Activated CD4-positive, alpha-beta T cell treated with anti-CD3 and anti-CD28 coated beads, Interleukin-2, Interleukin-4, amounts not matched to agents 100 ng/mL and 50 ng/mL, durations not matched to agents 16 hours and 8 hours (primary cell): ENCODE measurements around the gene FLNC.

Source experiments
- DNase-seq: peaks from one replicate; pipeline ENCODE4 v3.0.0-alpha.2; 2020; ENCODE audit warnings: low spot score

The FLNC gene, protein sequence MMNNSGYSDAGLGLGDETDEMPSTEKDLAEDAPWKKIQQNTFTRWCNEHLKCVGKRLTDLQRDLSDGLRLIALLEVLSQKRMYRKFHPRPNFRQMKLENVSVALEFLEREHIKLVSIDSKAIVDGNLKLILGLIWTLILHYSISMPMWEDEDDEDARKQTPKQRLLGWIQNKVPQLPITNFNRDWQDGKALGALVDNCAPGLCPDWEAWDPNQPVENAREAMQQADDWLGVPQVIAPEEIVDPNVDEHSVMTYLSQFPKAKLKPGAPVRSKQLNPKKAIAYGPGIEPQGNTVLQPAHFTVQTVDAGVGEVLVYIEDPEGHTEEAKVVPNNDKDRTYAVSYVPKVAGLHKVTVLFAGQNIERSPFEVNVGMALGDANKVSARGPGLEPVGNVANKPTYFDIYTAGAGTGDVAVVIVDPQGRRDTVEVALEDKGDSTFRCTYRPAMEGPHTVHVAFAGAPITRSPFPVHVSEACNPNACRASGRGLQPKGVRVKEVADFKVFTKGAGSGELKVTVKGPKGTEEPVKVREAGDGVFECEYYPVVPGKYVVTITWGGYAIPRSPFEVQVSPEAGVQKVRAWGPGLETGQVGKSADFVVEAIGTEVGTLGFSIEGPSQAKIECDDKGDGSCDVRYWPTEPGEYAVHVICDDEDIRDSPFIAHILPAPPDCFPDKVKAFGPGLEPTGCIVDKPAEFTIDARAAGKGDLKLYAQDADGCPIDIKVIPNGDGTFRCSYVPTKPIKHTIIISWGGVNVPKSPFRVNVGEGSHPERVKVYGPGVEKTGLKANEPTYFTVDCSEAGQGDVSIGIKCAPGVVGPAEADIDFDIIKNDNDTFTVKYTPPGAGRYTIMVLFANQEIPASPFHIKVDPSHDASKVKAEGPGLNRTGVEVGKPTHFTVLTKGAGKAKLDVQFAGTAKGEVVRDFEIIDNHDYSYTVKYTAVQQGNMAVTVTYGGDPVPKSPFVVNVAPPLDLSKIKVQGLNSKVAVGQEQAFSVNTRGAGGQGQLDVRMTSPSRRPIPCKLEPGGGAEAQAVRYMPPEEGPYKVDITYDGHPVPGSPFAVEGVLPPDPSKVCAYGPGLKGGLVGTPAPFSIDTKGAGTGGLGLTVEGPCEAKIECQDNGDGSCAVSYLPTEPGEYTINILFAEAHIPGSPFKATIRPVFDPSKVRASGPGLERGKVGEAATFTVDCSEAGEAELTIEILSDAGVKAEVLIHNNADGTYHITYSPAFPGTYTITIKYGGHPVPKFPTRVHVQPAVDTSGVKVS (N-terminal part only)

DNA sequence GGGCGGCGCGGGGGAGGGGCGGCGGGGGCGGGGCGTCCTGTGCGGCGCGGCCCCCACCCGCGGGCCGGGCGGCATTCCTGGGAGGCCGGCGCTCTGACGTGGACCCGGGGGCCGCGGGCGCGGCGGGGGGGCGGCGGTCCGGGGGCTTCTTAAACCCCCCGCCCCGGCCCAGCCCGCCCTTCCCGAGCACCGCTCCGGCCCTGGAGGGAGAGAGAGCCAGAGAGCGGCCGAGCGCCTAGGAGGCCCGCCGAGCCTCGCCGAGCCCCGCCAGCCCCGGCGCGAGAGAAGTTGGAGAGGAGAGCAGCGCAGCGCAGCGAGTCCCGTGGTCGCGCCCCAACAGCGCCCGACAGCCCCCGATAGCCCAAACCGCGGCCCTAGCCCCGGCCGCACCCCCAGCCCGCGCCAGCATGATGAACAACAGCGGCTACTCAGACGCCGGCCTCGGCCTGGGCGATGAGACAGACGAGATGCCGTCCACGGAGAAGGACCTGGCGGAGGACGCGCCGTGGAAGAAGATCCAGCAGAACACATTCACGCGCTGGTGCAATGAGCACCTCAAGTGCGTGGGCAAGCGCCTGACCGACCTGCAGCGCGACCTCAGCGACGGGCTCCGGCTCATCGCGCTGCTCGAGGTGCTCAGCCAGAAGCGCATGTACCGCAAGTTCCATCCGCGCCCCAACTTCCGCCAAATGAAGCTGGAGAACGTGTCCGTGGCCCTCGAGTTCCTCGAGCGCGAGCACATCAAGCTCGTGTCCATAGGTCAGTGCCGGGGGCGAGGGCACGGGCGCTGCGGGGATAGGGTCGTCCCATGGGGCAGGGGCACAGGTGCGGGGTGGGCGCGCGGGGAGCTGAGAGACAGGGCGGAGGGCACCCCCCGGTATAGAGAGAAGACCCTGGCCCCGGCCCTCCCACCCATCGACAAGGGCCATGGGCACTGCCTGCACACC is at the start of gene FLNC:
Gene FLNC (plus strand): TSS at position 176 of the 947 bp plus-strand sequence. CDS start 232 bp downstream, at position 408.
- DNase-seq = no peak

DNA sequence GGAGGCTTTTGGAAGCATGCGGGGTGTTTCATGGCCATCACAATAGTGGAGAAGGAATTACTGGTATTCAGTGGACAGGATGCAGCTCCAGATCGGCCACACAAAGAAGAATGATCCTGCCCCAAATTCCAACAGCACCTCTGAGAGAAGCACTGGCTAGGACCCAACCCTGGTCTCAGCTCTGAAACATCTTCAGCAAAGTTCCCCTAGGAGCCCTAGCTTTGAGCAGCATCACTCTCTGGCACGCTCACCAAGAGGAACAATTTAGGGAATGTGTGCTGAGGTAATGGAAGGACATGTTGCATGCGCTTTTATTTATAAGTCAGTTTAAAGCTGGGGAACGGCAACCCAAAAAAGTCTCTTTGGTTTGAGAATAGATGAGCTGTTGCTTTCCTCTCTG is 49.1 kb upstream of the FLNC start:
- DNase-seq = no peak

DNA sequence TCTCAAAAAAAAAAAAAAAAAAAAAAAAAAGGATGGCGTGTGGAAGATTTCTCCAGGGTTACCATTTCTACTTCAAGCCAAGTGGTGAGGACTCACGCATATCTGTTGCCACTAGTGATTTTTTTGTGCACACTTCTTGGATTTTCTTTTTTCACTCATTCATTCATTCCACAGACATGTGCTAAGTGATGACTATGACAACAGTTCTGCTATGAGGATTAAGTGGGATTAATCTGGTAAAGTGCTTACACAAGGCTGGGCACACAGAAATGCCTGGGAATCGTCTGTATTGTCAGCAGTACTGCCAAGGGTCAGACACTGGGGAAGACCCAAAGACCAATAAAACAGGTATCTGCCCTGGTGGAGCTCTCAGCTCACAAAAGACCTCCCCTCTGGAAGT is 48.4 kb upstream of the FLNC start:
- no peak for DNase-seq

DNA sequence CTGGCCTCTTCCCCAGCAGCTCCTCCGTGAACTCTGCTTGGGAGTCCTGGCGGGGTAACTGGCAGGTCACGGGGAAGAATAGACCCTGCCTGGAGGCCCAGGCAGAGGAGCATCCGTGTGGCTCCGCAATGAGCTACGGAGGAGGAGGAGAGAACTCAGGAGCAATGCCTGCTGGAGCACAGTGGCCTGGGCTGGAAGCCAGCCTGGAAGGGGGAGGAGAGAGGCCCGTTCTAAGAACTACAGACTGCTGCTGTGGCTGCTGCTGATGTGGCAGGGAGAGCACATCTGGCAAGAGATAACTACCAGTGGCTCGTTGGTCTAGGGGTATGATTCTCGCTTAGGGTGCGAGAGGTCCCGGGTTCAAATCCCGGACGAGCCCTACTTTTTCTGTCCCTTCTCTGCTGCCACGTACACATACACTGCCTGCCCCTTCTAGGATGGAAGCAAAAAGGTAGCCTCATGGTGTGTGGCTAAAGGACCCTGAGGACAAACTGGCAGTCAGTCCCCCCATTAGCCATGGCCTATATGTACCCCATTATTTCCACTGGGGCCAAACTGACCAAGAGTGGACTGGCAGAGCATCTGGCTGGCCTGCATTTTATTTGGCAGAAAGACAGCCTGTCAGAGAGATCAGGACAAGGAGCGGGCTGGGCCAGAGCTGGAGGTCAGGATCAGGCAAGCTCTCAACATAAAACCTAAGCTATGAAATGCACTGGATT is 46.9 kb upstream of the FLNC start:
- peak; percentile 18 for DNase-seq

DNA sequence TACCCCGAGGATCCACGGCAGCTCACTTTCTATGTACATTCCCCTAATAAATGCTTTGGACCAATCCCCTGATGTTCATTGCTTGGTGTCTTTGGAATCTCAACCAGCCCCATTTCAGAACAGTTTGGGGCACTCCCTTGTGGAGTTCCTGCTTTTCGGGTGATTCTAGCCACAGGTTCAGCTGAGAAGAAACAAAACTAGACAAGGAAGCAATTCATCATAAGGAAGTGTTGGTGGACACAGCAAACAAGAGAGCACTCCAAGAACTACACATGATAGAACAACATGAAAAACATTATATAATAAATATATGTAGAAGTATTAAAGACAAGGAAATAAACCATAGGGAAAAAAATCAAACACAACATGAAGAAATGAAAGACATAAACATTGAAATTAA is 44.5 kb upstream of the FLNC start:
- no peak for DNase-seq

DNA sequence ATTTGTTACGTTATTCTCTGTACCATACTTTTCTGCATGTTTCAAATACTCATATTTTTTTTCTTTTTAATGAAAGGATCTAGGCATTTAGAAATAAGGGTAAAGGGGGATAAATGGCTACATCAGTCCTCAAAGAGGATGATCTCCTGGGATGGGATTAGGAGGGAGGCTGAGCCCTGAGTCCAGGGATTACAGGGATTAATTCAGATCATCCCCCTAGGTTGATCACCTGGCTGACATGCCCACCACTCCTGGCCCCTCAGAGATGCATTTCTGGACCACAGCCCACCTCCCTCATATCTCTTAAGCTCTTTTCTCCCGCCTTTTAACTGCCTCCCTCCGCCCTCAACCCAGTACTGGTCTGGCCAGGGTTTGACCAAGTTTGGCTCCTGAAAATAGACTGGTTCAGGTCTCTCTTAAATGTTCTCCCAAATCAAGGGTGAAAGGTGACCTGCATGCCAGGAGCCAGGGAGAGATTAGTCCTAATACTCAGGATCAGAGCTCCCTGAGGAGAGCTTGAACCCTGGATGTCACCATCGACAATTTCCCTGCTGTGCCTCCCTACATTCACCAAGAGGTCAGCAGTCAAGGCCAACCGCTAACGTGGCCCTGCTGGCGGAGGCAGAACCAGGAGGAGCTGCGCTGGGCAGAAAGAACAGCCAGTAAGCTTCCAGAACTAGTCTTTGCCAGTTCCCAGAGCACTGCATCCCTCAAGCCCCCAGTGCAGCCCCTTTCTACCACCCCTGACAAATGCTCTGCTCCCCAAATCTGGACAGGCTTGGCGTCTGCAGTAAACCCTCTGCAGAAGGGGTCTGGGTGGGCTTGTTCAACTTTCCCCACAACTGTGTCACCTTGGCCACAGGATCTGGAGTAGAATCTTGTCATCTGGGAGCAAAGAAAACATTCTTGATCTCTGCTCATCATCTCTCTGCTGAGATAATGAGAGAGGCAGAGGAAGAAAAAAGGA is 41.5 kb upstream of the FLNC start:
- DNase-seq = no peak

DNA sequence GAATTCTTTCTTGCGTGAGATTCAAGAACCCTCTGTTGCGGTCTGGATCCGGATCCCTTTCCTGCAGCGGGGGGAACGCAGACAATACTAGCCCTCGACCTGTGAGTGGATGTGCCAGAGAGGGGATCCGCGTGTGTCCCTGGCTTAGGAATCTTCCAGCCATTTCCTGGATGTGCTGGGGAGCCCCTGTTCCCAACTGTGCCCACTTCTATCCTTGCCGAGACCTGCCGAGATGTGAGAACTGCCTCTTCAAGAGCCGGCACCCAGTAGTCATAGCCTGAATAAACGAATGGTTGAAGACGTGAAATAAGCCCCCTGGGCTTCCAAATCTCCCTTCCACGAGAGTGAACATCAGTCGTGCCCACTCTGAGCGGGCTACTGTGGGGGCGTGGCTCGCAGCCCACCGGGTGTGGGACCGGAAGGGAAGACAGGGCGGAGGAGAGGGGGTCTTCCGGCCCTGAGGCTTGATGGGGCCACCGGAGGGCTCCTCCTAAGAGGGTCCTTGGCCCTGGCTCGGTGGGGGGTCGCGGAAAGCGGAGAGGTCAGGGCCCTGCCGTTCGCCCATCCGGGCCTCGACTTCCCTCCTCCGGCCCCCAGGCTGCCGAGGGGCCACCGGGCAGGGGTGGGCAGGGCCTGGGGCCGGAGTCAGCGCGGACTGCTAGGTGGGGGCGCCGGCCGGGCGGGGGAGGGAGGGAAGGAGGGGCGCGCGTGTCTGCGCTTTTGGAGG is 39.7 kb upstream of the FLNC start:
- DNase-seq = no peak

DNA sequence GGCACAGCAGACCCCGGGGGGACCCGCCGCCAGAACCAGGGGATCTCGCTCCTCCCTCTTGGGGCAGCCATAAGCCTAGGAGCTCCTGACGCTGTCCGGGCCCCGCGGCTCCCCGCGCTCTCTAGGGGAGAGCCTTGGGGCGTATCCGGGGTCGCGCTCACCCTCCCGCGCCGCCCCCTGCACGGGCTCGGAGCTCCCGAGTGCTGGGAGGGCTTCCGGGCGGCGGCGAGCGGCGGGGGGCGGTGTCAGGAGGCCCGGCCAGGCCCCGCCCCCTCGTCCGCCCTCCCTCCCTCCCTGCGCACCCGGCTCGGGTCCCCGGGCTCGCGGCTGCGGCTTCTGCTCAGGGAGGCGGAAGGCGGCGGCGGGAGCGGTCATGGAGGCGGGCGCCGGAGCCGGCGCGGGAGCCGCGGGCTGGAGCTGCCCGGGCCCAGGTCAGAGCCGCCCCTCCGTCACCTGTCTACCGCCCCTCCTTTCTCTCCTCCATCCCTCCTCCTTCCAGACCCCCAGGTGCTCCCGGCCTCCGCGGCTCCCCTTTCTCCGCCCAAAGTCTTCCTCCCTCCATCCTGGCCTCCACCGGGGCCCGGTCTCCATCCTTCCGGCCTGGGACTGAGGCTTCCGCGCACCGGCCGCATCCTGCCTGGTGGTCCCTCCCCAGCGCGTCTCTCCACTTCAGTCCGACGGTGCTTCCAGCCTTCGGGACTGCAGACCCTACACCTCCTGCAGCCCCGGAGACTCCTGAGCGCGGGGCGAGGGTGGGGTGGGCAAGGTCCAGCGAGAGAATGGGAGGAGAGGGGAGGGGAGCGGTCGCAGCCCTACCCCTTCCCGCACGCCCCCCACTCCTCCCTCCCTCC is 38.9 kb upstream of the FLNC start, which contains the start of gene CCDC136:
Gene CCDC136 (plus strand): TSS at position 848 of the 851 bp plus-strand sequence. CDS start 444 bp downstream, outside the sequence.
- peak; percentile 60 for DNase-seq

DNA sequence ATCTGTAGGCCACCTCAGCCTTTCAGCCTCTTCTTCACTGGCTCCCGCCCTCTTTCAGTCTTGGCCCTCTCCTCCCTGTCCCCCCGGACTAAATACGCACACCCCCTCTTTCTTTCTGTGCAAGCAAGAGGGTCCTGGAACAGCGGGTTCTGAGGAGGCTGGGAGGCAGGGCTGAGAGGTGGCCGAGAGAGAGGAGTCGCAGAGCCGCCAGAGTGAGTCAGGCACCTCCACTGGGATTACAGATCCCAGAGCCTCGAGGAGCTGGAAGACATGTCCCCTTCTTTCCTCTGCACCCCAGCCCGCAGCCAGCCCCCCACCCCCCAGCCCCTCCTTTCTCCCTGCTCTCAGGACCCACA is 38.3 kb upstream of the FLNC start:
- DNase-seq = no peak

DNA sequence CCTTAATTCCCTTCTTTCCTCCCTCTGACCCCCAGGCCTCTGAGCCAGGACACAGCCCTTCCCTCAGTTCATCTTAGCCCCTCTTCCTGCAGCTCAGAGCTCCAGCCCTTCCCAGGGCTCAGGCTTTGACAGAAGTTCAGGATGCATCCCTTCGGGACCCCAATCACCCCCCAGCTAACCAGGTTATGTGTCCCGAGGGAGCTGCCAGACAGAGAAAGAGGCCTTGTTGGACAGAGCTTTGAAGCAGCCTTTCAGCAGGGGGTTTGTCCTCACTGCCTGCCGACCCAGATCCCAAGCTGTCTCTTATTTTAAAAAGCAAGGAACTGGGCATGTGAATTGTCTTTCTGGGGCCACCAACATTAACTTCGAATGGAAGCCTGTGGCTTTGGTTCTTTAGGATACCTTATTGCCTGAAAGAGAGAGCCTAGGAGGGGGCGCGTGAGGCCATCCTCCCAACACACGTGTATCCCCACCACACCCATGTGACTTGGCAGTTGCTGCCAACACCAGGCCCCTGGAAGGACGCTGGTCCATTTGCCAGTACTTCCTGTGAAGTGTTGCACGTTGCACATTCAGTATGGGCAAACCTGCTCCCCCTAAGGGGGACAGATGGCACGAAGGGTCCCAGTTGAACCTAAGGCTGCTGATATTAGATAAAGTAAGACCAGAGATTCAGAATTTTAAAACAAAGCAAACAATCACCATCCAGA is 37.6 kb upstream of the FLNC start:
- no peak for DNase-seq

DNA sequence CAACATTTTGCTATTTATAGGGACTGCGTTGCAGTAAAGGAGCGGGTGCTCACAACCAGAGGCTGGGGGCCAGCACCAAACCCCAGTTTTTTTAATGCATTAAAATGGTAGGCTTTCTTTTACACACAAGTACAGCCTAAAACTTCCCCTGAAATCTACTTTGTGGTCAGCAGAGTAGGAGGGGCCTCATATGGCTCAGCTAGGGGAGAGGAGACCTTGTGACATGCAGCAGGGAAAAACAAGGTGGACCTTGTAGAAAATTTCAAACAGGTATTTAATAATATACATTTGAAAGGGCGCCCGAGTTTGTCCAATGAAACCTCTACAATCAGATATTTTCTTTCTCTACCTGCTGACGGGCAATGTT is 37.0 kb upstream of the FLNC start:
- no peak for DNase-seq

DNA sequence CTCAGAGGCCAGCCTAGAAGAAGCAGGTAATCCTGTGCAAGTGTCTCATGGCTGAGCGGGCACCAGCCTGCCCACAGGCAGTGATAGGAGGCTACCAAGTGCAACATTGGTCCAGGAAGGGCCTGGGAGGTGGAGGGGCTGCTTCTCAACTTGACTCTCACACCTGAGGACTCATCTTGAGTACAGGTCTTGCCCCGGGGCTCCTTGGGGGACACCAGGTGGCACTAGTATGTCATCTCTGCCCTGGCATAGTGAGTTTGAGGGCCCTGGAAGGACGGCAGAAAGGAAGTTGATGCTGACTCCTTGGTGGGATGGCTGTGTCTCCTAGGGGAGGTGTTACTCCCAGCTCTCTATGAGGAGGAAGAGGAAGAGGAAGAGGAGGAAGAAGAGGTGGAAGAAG is 36.2 kb upstream of the FLNC start:
- peak; percentile 15 for DNase-seq

DNA sequence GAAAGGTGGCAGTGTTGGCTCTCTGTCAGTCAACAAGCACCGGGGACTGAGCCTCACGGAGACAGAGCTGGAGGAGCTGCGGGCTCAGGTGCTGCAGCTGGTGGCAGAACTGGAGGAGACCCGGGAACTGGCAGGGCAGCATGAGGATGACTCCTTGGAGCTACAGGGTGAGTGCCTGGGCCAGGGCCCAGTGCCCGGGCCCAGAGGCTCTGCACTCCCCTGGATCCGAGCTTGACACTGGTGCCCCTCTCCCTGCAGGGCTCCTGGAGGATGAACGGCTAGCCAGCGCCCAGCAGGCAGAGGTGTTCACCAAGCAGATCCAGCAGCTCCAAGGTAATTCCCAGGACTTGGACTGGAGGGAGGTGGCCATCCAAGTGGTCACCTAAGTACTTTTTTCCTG is 35.8 kb upstream of the FLNC start:
- DNase-seq = no peak

DNA sequence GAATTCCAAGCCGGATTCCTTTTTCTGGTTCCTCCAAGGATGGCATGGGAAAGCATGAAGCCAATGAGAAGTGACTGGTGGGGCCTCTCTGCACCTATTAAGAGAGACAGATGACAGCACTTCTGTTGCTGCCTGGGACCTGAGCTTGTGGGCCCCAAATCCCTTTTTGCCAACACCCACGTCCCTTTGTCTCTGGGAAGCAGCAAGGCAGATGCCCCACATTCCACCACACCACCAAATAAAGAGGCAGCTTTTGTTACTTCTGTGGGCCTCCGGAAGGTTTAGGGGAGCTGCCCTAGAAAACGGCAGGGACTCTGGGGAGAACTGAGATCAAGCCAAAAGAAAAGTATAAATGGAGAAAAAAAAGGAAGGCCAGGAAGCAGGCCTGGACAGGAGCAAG is 35.1 kb upstream of the FLNC start:
- no peak for DNase-seq

DNA sequence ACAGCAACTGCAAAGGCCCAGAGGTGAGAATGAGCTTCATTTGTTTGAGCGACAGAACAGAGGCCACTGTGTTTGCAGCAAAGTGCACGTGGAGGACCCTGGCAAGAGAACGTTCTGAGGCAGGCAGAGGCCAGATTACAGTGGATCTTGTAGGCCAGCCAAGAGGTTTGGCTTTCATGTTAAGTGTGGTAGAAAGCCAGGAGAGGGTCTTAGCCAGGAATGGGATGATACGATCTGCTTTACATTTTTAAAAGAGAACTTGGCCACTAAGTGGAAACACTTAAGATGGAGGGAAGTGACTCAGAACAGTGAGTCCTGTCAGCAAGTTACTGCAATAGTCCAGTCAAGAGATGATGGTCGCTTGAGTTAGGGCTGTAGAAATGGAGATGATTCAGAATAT is 33.9 kb upstream of the FLNC start:
- no peak for DNase-seq

DNA sequence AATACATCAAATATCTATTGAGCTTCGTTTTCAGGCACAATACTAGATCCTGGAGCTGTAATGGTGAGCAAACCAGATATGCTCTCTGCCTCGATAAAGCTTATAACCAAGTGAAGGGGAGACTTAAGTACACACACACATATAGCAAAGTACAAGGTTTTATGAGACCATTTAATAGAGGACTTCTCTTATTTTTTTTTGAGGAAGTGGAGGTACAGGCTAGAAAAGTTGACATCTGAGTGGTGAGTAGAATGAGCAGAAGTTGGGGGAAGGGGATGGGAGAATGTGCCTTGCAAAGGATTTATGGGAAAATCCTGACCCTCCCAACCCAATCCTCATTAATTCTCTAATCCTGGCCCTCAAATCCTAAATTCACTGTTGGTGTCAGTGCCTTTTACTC is 30.8 kb upstream of the FLNC start:
- DNase-seq = no peak

DNA sequence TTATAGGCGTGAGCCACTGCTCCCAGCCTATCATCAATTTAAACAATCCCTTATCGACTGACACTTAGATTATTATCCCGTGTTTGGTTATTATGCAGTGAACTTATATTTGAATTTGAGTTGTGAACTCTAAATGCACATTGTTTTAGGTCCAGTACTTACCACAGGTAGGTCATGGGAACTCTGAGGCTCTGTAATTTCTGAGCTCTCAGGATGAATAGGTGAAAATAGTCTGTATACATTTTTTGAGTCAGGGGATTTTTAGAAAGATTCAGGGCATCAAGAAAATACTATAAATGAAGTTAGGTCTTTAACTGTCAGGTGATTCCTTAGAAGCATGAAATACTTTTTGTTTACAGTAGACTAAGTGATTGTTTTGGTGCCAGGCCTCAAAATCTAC is 29.6 kb upstream of the FLNC start:
- peak; percentile 11 for DNase-seq
